Prostate gland (tissue), 2 donors: ENCODE data around the gene PRG3. TPM values are rescaled to one million over a fixed set of nuclear protein-coding genes. Genes with fewer than 3 reads are reported as not detected.

Experiments
- DNase-seq: peaks from one replicate; pipeline ENCODE4 v3.0.0-alpha.2; 2019; ENCODE audit warnings: low spot score
- H3K27ac ChIP-seq, 2 donors: fragments of 200-600 bp; sonication (generic); 2 replicates each; pipeline ENCODE4 v1.5.1; 2017 to 2019
- H3K27me3 ChIP-seq: fragments of 200-600 bp; sonication (generic); replicated peaks from 2 replicates; pipeline ENCODE4 v1.5.1; 2019; ENCODE audit not compliant: insufficient read depth
- H3K36me3 ChIP-seq, 2 donors: fragments of 200-600 bp; sonication (generic); 1 replicate in 1 of 2; 2 replicates in 1 of 2; pipeline versions ENCODE4 v1.5.1 to v1.8.1; 2017 to 2019
- H3K4me1 ChIP-seq: fragments of 200-600 bp; sonication (generic); replicated peaks from 2 replicates; pipeline ENCODE4 v1.5.1; 2019
- H3K4me3 ChIP-seq, 2 donors: fragments of 200-600 bp; sonication (generic); 2 replicates each; pipeline ENCODE4 v1.5.1; 2017 to 2019
- H3K9me3 ChIP-seq: fragments of 200-600 bp; sonication (generic); 2 replicates; pipeline ENCODE4 v1.5.1; 2017
- CTCF ChIP-seq, 4 experiments: fragments of 200-600 bp in 2 of 4; fragments of 450-650 bp in 2 of 4; sonication (generic) in 2 of 4; IDR thresholded peaks; 1 replicate in 3 of 4; 2 replicates in 1 of 4; pipeline ENCODE4 v1.5.1; 2016 to 2019; ENCODE audit warnings: antibody characterized with exemption in 4 of 4, mild to moderate bottlenecking in 2 of 4, moderate library complexity in 2 of 4
- POLR2A ChIP-seq: fragments of 450-650 bp; IDR thresholded peaks from one replicate; pipeline ENCODE4 v1.6.1; 2016; ENCODE audit warnings: antibody characterized with exemption, mild to moderate bottlenecking
- POLR2AphosphoS5 ChIP-seq: sonication (generic); formaldehyde crosslinking; IDR thresholded peaks from one replicate; pipeline ENCODE4 v1.6.1; 2017; ENCODE audit warnings: antibody characterized with exemption
- WGBS: methylation state at CpG from one replicate; pipeline ENCODE4 v1.1.5; 2018; 5-methylcytosine and 5-hydroxymethylcytosine counted together
- intact Hi-C: fragments of 100-400 bp; cut with DNase I; formaldehyde crosslinking; loops from one replicate; pipeline ENCODE4 v1.14.2; 2022
- total RNA-seq, 2 donors: library from RNA; depleted of rRNA; stranded (reverse); fragments of >200 nt; gene quantifications; one replicate each; pipeline ENCODE4 v1.1.0, GENCODE V29; 2016

The PRG3 gene
- total RNA-seq, 2 donors from 2014 or later: not detected

- Histone ChIP-seq H3K9me3 (no peaks in the 10 kb centered on the region), H3K4me1 (no peaks in the 10 kb centered on the region), H3K36me3 (no peaks in the 10 kb centered on the region), H3K4me3 (no peak overlapping the region), H3K27me3 (no peaks in the 10 kb centered on the region), H3K27ac (no peak overlapping the region)
- WGBS: 80% methylated on average over 2 of the region's 2 CpGs
- TF ChIP-seq POLR2A (no peak), POLR2AphosphoS5 (no peak), CTCF (IDR thresholded peaks at IDR 0.05) (no peak)
- DNase-seq: no peak
- intact Hi-C loops: no loop called here
These were observed 15.8 kb upstream of the PRG3 start for GRCh38 chr11:57396744-57397143.

DNA sequence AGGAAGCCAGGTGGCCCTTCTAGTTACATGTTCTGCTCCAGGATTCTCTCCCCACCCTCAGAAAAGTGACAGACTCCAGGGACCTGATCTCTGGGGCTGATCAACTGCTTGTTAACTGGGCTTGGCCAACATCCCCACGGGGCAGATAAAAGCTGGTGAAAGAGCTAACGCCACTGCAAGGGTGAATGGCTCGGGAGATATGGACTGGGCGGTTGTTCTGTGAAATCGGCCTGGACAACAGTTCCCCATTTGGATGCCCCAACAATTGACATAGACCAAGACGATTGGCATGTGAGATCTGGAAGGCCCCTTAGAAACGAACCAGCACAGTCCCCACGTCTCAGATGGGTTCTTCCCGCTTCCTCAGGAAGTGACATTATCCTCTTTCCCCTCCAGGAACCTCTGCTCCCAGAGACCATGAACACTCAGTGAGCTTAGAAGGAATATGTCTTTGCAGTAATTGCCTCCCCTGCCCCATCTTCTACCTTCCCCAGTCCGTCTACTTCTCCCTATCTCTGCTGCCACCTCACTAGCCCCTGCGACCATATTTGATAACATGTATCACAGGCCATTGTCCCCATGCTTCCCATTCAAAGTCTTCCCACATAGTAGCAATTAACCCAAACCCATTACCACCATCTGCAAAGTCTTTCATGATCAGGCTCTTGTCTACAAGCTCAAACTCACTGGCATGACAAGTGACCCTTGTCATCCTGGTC lies 15.1 kb upstream of the PRG3 start:
- H3K27me3 ChIP-seq: no peaks in the 10 kb centered on the region
- no peaks in the 10 kb centered on the region for H3K4me1 ChIP-seq
- H3K36me3 ChIP-seq: no peaks in the 10 kb centered on the region
- H3K4me3 ChIP-seq: no peak overlapping the region
- H3K9me3 ChIP-seq: no peaks in the 10 kb centered on the region
- intact Hi-C loops: no loop called here
- TF ChIP-seq POLR2AphosphoS5 (no peak), POLR2A (no peak), CTCF (IDR thresholded peaks at IDR 0.05) (no peak)
- no peak overlapping the region for H3K27ac ChIP-seq
- WGBS: 76% methylated on average over 10 of the region's 11 CpGs
- no peak for DNase-seq

DNA sequence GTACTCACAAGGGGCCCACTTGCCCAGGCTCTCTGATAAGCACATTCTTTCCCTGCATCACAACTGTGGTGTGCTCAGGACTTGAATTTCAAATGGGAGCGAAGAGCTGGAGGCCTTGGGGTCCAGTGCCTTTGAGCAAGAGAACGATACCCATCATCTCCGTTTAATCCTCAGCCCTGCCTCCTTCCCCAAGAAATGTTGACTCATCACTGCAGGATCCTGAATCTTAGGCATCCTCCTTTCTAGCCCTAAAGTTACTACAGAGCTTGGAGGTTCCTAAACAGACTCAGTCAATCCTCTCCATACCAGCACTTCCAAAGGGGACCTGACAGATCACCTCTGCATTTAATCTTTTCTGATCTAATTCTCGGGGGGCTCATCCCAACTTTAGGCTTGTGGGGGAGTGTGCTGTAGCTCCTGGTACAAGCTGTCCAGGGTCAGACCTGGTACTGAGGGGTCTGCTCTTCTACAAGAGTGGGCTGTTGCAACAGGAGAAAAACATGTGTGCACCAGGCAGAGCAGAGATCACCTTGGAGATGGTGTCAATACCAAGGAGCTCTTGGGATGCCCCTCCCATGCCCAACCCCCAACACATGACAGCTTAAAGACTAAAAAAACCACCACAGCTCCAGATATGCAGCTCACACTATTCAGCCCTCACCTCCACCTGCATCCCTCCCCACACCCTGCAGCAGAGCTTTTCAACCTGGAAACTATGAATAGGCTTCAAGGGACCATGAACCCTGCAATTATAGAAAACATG lies 13.4 kb upstream of the PRG3 start:
- H3K4me1 ChIP-seq: no peaks in the 10 kb centered on the region
- intact Hi-C loops: no loop called here
- H3K27me3 ChIP-seq: no peaks in the 10 kb centered on the region
- TF ChIP-seq CTCF (IDR thresholded peaks at IDR 0.05) (no peak), POLR2A (no peak), POLR2AphosphoS5 (no peak)
- H3K9me3 ChIP-seq: no peaks in the 10 kb centered on the region
- H3K36me3 ChIP-seq: no peaks in the 10 kb centered on the region
- no peak for DNase-seq
- no peak overlapping the region for H3K27ac ChIP-seq
- 71% methylated on average over 4 of the region's 4 CpGs for WGBS
- no peak overlapping the region for H3K4me3 ChIP-seq

GRCh38 chr11:57392763-57393105 lies 11.8 kb upstream of the PRG3 start:
- H3K27me3 ChIP-seq: no peaks in the 10 kb centered on the region
- TF ChIP-seq CTCF (IDR thresholded peaks at IDR 0.05) (no peak), POLR2A (no peak), POLR2AphosphoS5 (no peak)

More at GRCh38 chr11:57392763-57393105, 11.8 kb upstream of the PRG3 start:
- DNase-seq: no peak
- 93% methylated on average over 4 of the region's 4 CpGs for WGBS
- Histone ChIP-seq H3K4me1 (no peaks in the 10 kb centered on the region), H3K27ac (no peak overlapping the region), H3K4me3 (no peak overlapping the region), H3K36me3 (no peaks in the 10 kb centered on the region), H3K9me3 (no peaks in the 10 kb centered on the region)
- intact Hi-C loops: no loop called here
